BJ (cell line): Measurements from ENCODE around the gene CARD10. TPM values are rescaled to one million over a fixed set of nuclear protein-coding genes. Genes with fewer than 3 reads are reported as not detected.

Experiments
- CTCF ChIA-PET: fragments of 350-600 bp; formaldehyde crosslinking; extraction: SDS; loops from one replicate; lab custom pipeline; 2021; ENCODE audit warnings: antibody characterized with exemption, inconsistent platforms; lab: Yijun Ruan, JAX
- POLR2A ChIA-PET: fragments of 300-600 bp; sonication (Branson Sonifier 250); formaldehyde crosslinking; extraction: SDS; loops from one replicate; lab custom pipeline; 2021; ENCODE audit warnings: antibody characterized with exemption; lab: Charles Lee
- DNase-seq: peaks from one replicate; pipeline ENCODE4 v3.0.0-alpha.2; 2011; ENCODE audit warnings: low read depth
- H3K27me3 ChIP-seq: 2 replicates; pipeline ENCODE4 v1.6.0; 2011; ENCODE audit warnings: low read length; ENCODE audit not compliant: control insufficient read depth, insufficient read depth
- H3K36me3 ChIP-seq: 2 replicates; pipeline ENCODE4 v1.5.1; 2011; ENCODE audit warnings: low read length; ENCODE audit not compliant: control insufficient read depth, insufficient read depth
- H3K4me3 ChIP-seq: 2 replicates; pipeline ENCODE4 v1.5.1; 2011; ENCODE audit warnings: low read depth, mild to moderate bottlenecking, control low read depth, low read length
- polyA plus RNA-seq: library from polyadenylated mRNA; depleted of rRNA; stranded (reverse); fragments of >200 nt; gene quantifications from 2 replicates; pipeline ENCODE4 v1.2.3, GENCODE V29; 2011
- TF ChIP-seq, protein P1 (sequence below): IDR thresholded peaks from 2 replicates; pipeline ENCODE4 v1.5.1; 2011; ENCODE audit warnings: low read depth, mild to moderate bottlenecking, control low read depth, inconsistent platforms, low read length, moderate library complexity; ENCODE audit not compliant: insufficient read depth

Gene CARD10
- polyA plus RNA-seq, 1 experiment, result 4.5 TPM

DNA sequence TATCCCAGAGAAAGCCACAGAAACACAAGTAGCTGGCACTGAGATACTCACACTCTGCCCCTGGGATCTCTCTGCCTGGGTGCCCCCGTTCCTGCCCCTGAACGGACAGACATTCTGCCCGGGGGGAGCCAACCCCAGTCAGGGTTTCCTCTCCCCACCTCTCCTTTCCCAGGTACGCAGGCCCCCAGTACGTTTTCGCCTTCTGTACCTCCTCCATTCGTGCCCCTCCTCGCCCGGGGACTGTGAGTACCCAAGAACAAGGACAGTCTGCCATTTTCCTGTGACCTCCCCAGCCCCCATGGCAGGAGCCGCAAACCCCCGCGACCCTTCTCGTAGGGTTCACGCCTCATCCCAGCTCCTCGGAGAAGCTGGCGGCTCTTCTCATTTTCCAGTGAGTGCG is 62.9 kb downstream of the CARD10 start:
- CTCF ChIA-PET, result interaction anchor here (0.6 to 6.5 kb wide), 15 partner anchors 9 to 228 kb away, joined by 3 to 223 read pairs (median 5); no protein-coding TSS in a partner anchor
- TF ChIP-seq, protein P1, sequence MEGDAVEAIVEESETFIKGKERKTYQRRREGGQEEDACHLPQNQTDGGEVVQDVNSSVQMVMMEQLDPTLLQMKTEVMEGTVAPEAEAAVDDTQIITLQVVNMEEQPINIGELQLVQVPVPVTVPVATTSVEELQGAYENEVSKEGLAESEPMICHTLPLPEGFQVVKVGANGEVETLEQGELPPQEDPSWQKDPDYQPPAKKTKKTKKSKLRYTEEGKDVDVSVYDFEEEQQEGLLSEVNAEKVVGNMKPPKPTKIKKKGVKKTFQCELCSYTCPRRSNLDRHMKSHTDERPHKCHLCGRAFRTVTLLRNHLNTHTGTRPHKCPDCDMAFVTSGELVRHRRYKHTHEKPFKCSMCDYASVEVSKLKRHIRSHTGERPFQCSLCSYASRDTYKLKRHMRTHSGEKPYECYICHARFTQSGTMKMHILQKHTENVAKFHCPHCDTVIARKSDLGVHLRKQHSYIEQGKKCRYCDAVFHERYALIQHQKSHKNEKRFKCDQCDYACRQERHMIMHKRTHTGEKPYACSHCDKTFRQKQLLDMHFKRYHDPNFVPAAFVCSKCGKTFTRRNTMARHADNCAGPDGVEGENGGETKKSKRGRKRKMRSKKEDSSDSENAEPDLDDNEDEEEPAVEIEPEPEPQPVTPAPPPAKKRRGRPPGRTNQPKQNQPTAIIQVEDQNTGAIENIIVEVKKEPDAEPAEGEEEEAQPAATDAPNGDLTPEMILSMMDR, result no peak
- POLR2A ChIA-PET, result no interaction called here

DNA sequence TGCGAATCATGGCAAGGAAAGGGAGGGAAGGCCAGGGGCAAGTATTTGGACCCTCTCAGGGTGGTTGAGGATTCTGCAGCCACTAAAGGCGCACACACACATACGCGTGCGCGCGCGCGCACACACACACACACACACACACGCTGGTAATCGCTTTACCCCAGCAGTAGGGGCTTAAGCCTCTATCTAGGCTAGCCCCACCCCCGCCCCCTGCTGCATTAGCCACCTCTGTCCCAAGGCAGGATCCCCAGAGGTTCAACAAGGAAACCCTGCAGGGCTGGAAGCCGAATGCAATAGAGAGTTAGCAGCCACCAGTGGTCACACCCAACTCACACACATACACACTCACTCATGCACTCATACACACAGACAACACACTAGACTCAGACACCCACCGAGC is 63.3 kb downstream of the CARD10 start:
- Histone ChIP-seq H3K36me3 (no peaks in the 10 kb centered on the region), H3K27me3 (no peaks in the 10 kb centered on the region), H3K4me3 (no peak overlapping the region)
- CTCF ChIA-PET, result interaction anchor here (0.7 to 6.5 kb wide), 15 partner anchors 9 to 227 kb away, joined by 3 to 223 read pairs (median 6); no protein-coding TSS in a partner anchor
- POLR2A ChIA-PET, result no interaction called here
- TF ChIP-seq, protein P1, result no peak
- no peak for DNase-seq

More for the DNA sequence above, 62.9 kb downstream of the CARD10 start:
- H3K36me3 ChIP-seq, result no peaks in the 10 kb centered on the region
- no peak for DNase-seq
- no peaks in the 10 kb centered on the region for H3K27me3 ChIP-seq
- no peak overlapping the region for H3K4me3 ChIP-seq

DNA sequence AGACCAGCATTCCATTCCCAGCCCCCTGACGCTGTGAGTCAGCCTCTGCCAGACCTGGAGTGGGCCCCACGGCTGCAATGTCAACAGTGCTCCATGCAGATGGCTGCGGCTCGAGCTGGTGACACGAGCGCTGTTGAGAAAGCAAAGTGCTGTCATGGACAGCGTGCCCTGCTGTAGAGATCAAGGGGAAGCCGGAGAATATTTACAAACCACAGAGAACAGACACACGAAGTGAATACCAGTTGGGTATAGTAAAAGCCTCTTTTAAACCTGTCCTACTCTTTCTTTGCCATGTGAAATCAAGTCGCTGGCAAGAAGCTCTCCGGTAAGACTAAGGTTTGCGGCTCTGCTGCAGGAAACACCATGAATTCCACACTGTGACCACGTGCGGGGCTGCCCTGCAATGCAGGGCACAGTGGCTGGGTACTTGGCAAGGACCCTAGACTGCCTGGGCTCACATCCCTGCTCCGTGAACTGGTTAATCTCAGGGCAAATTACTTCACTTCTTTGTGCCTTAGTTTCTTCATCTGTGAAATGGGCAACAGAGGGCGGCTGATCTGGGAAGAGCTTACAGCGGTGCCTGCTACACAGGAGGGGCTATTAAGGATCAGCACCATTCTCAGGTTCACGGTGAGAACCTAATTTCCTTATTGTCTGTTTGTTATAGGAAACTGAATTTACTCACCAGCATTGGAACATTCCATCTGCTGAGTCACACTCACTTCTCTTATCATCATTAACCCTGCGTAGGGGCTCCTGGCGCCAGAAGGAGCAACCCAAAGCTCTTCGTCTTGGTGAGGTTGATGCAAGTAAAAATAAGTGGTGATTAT is 64.1 kb downstream of the CARD10 start:
- ChIA-PET POLR2A (no interaction called here), CTCF (interaction anchor here (0.7 to 6.5 kb wide), 14 partner anchors 8 to 227 kb away, joined by 3 to 223 read pairs (median 5); no protein-coding TSS in a partner anchor)
- DNase-seq, result peak; percentile 31
- no peaks in the 10 kb centered on the region; the same call in 1 of the 2 replicates for H3K27me3 ChIP-seq
- H3K36me3 ChIP-seq, result no peaks in the 10 kb centered on the region
- TF ChIP-seq, protein P1, result no peak
- H3K4me3 ChIP-seq, result no peak overlapping the region

DNA sequence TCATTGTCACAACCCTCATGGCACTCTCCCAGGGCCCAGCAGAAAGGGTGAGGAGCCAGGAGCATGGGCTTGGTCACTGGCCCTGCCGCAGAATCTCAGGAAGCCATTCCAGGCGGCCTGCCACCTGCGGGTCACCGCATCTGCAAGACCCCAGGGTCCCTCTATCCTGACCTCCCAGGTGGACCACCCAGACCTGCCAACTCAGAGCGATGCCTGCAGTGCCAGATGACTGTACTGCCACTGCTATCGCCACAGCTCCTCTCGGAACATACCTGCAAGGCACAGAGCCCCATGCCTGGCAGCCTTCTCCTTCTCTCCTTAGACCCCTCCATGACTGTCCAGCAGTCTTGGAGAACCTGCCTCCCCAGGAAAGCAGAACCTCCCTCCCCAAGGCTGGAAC is 65.5 kb downstream of the CARD10 start:
- H3K27me3 ChIP-seq, result peaks cover 1% of the 10 kb centered on the region
- POLR2A ChIA-PET, result no interaction called here
- H3K4me3 ChIP-seq, result no peak overlapping the region
- no peaks in the 10 kb centered on the region for H3K36me3 ChIP-seq
- no peak for DNase-seq
- TF ChIP-seq, protein P1, result no peak
- CTCF ChIA-PET, result interaction anchor here (1.4 to 6.5 kb wide), 5 partner anchors 18 to 194 kb away, joined by 3 to 223 read pairs (median 20); no protein-coding TSS in a partner anchor

DNA sequence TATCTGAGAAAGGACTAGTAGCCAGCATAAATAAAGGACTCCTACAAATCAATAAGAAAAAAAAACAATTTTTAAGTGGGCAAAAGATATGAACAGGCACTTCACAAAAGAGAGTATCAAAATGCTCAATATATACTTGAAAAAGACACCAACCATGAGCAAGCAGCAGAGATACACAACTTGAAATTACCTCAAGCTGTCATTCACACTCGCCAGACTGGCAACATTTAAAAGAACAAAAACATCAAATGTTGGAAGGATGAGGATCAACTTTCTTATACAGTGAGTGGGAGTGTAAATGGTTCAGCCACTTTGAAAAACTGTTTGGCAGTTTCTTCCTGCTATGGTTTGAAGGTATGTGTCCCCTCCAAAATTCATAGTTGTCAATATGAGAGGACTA is 68.0 kb downstream of the CARD10 start:
- DNase-seq, result no peak
- Histone ChIP-seq H3K27me3 (peaks cover 3% of the 10 kb centered on the region), H3K4me3 (no peak overlapping the region), H3K36me3 (no peaks in the 10 kb centered on the region)
- CTCF ChIA-PET, result interaction anchor here (0.5 kb wide), 1 partner anchor 259 kb away, joined by 3 read pairs; no protein-coding TSS in a partner anchor
- TF ChIP-seq, protein P1, result no peak
- POLR2A ChIA-PET, result no interaction called here
